Stimulated activated CD4-positive, alpha-beta T cell treated with anti-CD3 and anti-CD28 coated beads, Interleukin-1b, Interleukin-23, amount 100 ng/mL, for 1 hour (primary cell): ENCODE data around the gene PTPRG.

Experiments
- DNase-seq, 2 donors: peaks; one replicate each; pipeline ENCODE4 v3.0.0-alpha.2; 2020; ENCODE audit warnings: low read depth in 2 of 2

PTPRG gene

DNA sequence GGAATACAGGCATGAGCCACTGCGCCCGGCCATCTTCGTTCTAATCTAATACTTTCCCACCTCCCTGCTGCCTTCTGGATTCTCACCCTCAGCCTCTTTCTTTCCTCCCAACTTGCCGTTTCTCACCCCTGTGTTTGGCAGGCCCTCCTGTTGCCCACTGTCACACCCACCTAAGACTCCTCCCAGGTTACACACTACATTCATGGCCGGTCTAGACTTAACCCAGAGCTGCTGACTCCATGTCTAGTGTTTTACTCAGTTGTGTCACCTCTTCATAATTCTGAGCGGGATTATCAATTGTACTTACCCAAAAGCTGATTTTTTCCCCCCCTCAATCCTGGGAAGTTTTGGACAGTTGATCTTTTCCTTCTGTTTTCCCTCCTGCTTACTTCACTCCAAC lies 588.2 kb downstream of the PTPRG start:
- DNase-seq: no peak

DNA sequence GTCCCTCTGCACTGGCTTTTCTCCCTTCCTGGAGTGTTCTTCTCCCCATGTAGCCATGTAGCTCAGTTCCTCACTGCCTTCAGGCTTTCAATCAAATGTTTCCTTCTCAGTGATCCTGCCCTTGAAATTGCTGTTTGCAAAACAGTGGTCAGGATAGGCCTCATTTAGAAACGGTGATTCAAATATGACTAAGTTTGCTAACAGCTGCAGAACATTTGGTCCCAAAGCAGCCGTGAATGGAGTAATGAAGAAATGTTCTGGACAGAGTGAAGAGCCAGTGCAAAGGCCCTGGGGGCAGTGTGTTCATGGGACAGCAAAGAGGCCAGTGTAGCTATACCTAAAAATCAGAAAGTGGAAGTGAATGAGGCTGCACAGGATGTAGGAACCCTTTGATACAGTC lies 588.6 kb downstream of the PTPRG start:
- DNase-seq: no peak

DNA sequence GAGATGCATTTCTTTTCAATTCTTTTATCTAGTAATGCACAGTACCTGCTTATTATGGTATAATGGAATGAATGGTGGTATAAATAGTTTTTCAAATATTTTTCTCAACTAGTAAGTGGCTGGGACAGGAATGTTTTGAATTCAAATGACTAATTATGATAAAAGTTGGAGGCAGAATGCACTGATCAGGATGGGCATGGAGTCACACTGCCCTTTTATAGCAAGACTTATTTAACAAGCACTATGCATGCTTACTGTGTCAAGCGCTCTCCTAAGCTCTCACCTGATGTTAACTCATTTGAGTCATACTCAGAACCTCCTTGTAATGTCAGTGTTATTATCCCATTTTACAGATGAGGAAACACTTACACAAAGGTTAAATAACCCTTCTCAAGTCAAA lies 590.2 kb downstream of the PTPRG start:
- no peak for DNase-seq

DNA sequence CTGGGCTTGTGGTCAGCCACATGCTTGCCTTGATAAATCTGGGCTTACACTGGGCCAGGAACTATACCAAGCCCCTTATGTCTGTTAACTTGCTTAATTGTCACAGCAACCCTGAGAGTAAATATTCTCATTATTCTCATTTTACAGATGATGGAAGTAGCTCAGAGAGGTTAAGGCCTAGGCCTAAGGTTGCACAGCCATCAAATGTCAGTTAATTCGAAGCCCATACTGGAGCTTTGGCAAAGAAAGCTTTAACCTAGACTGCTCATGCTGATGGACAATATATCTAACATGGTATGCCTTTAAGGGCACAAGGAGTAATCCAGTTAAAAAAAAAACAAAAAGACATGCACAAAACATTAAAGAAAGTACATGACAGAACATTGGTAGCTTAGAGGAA lies 591.9 kb downstream of the PTPRG start:
- DNase-seq: no peak

DNA sequence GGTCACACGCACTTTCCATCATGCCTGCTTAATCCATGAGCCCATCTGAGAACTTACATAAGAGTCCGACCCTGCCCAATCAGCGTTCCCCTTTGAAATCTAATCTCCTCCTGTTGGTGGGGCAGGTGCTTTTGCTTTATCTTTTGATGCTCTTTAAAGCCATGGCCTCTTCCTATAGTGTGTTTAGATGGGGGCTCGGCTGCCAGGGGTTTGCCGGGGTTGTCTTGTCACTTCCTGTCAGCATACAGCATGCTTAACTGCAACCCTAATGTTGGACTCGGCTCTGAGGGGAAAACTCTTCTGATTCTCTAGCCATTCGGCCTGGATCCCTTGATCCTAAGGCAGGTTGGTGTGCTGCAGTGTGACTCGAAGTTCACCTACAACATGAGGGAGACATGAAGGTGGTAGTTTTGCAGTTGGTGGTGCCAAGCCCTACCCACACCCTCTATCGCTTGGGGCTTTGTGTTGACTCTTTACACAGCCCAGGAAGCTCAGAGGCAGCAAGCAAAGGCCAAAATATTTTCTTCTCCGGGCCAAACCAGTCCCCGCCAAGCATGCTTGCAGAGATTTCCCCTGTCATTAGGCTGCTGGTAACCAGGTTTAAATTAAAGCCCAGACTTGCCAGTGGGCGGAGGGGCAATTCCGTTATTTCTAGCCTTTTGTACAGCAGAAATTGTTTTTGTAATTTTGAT lies 593.2 kb downstream of the PTPRG start:
- no peak for DNase-seq

DNA sequence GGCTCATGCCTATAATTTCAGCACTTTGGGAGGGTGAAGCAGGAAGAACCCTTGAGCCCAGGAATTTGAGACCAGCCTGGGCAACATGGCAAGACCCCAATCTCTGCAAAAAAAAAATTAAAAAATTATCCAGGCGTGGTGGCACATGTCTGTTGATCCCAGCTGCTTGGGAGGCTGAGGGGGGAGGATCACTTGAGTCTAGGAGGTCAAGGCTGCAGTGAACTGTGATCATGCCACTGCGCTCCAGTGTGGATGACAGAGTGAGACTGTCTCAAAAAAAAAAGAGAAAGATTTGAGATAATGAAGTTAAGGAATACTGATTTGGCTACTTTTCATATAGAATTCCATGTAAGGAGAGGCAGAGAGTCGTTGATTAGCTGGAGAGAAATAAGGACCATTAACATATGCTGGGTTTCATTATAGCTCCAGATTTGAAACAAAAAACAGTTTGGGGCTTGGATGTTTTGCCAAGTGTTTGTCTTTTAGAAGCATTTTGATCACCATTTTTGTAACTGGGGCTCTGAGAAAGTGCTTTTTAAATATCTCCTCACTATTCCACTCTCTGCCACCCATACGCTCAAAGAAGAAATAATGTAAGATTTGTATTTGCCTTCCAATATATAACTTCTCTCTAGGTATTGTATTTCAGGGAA lies 597.8 kb downstream of the PTPRG start:
- no peak for DNase-seq

DNA sequence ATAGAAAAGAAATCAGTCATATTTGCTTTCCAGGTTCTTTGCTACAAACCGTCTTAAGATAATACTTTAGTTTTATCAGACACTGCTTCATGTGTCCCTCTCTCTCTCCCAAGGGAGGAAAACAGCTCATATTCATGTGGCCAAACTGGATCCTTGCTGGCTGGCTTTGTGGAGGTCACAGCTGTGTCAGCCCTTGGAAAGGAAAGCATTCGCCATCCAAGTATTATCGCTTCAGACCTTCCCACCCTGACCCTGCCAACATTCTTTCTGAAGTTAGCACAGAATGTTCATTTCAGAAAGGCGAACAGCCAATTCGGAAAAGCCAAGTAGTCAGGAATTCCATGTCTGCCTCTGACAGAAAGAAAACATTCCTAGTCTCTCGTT lies 598.3 kb downstream of the PTPRG start:
- no peak for DNase-seq

DNA sequence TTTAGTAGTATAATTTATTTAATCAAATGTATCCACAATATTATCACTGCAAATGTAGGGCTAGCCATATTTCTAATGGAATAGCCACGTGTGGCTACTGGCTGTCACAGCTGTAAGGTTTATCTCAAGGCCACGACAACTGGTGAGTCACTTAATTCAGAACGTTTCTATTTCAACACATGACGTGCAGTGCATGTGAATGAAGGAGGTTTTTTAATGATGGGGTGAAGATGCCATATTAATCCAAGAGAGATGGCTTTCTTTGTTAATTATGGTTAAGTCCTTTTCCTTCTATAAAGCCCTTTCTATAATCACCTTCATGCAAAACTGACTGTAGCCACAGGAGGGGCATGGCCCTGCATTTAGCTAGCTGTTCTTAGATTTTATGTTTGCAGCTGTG lies 600.0 kb downstream of the PTPRG start:
- no peak for DNase-seq

DNA sequence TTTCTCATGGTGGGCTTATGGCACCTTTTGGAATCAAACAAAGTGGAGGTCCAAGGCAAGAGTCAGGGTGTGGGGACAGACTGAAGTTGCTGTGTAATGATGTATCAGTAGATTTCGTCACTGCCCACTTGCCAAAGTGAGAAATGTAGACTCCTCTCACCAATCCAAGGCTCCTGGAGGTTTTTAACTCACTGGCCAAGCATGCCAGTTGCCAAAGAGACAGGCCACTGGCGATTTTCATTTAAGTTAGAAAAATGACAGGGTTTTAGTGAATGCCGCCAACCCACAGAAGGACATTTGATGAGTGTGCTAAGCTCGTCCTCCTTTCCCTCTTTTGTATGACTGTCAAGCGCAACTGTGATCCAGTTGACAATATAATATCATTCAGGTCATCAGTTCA lies 602.8 kb downstream of the PTPRG start:
- DNase-seq: no peak

DNA sequence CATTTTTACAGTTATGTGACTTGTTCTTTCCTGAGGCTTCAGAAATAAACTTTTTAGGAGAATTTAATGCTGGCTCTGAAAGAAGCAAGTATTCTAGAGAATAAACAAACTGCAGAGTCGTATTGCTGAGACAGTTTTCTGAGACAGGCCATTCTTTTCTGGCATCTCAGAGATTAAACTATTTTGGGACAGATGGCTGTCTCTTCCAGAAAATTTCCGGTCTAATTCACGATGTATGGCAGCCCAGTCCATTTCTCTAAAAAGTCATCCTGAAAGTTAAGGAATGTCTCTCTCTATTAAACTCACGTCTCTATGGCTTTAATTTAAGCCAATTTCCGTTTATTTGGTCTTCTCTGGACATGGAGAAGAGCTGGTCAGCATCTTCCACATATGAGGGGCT lies 603.4 kb downstream of the PTPRG start:
- no peak for DNase-seq

DNA sequence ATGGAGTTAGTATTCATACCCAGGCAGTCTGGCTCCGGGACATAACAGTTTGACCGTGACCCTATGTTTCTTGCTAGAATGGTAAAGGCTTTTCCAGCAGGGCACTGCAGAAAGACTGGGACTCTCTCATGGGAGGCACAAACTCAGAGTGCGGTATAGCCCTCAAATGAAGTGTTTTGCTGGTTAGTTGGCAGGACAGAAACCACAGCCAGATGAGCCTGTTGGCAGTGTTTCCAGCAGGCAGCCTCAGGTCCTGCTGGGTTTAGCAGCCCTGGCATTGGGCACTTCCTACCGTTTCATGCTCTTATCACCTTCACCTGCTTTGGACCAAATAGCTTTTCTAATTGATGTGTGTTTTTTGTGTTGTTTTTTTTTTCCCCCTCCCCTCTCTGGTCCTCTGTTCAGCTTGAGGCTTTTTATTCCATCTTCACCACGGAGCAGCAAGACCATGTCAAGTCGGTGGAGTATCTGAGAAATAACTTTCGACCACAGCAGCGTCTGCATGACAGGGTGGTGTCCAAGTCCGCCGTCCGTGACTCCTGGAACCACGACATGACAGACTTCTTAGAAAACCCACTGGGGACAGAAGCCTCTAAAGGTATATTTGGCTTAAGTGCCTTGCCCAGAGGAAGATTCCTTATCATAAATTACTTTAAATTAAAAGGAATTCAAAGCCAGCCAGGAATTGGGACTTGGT lies 606.3 kb downstream of the PTPRG start:
- DNase-seq: no peak

DNA sequence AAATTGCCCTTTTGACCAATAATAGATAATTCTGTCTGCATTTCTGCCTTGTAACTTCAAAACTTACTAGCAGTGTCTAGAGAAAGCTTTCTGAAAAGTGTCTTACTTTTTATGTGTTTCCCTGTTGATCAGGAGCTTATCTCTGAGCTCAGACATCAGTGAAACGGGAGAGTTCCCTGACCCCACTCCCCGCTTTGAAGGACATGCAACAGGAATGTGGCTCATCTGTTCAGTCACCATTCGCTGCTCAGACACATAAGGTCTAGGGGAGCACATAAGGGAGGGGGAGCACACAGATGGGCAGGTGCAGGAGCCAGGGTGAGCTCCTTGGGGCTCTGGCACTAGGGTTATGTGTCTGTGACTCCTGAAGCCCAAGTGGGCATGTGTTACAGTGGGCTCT lies 607.0 kb downstream of the PTPRG start:
- no peak for DNase-seq

DNA sequence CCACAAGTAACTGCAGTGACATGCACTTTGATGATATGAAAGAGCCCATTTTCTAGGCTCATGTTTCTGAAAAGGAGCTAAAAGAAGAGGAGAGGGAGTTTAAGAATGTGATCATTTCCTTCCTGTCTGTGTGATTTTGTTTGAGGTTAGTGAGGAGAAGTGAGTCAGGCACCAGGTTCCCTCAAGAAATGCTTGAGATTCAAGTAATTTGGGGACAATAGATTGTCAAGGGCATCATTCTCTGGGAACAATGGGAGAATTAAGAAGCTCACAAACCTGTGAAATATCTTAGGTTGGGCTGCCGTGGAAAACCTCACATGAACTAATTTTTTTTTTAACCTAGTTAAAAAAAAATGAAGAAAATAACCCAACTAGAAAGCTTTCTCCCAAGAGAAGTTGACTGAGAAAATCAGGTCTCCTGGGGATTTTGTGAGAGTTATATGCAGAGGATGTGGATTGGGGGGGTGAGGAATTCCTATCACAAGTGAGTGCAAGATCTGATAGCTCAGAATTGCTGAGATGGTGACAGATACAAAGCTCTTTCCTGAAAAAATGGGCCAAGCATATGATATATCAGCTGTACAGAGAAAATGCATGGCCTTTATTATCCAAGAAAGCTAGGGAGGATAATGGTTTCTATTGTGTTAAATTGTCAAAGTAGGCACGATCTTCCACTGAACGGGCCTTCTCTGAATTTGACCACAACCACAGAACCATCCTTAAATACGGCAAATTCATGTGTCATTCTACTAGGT lies 608.7 kb downstream of the PTPRG start:
- DNase-seq: no peak

DNA sequence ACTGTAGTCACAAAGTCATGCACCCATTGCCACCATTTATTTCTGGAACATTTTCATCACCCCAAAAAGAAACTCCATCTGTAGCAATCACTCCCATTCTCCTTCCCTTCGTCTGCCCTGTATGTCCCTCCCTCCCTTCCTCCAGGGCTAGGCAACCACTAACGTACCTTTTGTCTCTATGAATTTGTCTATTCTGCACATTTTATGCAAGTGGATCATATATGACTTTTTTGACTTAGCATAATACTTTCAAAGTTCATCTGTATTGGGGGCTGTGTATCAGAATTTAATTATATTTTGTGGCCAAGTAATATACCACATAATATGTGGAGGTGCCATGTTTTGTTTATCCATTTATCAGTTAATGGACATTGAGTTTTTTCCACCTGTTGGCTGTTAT lies 610.4 kb downstream of the PTPRG start:
- no peak for DNase-seq

DNA sequence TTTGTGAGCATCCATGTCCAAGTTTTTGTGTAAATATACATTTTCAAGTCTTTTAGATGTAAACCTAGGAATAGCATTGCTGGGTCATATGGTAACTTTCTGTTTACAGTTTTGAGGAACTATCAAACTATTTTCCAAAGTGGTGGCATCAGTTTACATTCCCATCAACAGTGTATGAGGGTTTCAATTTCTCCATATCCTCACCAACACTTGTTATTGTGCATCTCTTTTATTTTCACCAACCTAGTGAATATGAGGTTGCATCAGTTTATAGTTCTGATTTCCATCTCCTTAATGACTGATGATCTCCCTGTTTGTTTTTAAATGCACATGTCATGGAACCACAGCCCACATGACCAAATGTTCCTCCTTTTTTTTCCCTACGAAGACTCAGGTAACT lies 610.8 kb downstream of the PTPRG start:
- no peak for DNase-seq

DNA sequence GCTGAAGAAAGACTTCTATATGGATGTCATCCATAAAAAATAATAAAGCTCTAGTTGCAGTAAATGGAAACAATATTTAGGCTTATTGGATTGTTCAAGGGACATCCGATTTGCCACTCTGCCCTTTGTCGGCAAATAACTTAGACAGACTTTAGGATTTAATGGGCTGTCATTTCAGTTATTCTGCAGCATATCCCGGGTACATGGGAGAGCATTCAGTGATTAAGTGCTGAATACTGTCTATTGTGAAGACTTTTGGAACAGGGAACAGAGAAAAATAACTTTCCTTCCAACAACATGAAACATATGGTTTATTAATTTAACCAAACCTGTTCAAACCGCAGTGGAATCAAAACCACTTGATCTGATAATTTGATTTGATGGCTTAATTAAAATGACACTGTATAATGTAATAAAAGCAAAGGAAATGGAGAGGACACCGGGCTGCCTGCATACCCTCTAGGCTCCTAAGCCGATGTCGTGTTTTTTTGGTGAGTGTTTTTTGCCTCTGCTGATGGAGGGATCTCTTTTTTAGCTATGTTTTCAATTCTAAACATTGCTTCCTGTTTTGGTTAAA lies 612.7 kb downstream of the PTPRG start:
- DNase-seq: no peak

DNA sequence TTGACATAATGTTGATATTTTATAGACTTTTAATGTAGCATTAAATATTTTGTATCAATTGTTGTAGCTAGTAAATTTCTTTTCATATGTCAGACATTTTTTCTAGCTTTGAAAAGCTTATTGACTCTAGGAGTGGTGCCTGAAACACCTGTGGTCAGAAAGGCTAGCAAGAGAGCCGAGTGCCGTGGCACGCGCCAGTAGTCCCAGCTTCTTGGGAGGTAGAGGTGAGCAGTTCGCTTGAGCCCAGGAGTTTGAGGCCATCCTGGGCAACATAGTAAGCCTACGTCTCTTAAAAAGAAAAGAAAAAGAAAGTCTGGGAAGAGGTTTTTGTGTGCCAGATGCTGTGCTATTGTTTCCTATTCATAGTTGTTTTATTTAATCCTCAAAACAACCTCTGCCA lies 613.8 kb downstream of the PTPRG start:
- no peak for DNase-seq

DNA sequence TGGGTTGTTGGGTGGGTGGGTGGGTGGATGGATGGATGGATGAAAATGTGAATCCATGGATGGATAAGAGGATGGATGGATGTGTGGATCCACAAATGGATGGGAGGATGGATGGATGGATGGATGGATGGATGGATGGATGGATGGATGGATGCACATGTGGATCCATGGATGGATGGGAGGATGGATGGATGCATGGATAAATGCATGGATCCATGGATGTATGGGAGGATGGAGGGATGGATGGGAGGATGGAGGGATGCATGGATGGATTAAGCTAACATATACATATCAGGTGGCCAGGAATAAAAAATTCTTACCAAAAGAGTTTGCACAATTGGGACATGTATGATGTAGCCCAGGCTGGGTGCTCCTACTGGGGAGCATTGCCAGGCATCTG lies 616.7 kb downstream of the PTPRG start:
- no peak for DNase-seq

DNA sequence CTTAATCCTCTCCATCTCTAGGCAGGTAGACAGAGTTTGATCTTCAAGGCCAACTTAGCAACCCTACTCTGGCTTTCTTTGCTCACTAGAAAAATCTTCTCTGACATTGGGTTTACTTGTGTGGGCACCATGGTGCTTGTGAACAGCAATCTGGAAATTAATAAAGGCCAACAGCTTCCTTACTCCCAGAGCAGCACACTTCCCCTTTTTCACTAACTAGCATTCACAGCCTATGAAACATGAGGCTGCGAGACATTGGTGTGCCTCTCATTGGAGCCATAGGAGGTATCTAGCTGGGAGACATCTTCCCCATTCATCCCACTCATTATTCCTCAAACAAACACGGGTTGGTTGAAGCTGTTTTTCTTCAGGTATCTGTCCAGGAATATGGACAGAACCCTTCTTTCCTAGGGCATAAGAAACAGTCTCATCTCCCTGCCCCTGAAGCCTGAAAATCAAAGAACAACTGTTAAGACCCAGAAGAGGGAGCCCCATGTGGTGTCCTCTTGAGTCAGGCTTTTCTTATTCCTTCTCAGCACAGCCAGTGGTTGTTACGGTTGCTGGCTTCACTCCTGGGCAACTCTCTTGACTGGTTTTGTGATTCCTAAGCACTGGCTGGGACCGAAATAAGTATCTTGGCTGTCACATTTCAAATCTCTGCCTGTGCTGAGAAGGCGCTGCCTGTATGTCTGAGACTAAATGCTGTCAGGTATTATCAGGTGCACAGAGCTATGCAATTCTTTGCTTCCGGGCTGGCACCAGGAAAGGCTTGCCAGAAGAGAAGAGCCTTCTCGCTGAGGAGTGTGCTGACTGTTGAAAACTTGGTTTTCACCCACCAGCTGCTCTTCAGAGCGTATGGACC lies 617.6 kb downstream of the PTPRG start:
- no peak for DNase-seq

DNA sequence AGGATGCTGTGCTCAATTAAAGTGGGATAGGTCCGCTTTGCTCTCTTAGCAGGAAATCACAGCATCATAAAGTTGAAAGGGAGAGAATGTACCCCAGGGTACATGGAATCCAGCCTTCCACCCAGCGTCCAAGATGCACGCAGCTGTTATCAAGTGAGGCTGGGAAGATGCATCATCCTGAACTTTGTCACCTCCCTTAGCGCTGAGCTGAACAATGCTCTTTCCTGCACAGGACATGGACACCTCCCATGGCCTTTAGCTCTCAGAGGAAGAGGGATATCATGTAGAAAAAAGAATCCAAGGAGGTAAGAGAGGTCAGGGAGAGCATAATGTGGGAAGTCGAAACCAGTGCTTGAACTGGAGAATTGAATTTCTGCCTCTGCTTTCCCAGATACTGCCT lies 619.1 kb downstream of the PTPRG start:
- no peak for DNase-seq

DNA sequence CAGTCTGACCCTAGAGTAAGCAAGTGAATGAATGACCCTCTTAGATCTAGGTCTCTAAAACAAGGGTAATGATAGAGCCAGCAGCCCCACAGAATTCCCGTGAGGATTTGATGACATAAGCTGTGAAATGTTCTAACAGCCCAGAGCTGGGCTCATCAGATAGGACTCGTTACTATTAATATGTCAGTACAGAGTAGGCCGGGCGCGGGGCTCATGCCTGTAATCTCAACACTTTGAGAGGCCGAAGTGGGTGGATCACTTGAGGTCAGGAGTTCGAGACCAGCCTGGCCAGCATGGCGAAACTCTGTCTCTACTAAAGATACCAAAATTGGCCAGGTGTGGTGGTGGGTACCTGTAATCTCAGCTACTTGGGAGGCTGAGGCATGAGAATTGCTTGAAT lies 621.7 kb downstream of the PTPRG start:
- no peak for DNase-seq
